Adrenal gland (tissue), 12 donors: ENCODE data around the gene MBIP. TPM values are rescaled to one million over a fixed set of nuclear protein-coding genes. Genes with fewer than 3 reads are reported as not detected.

ENCODE experiments used
- DNase-seq, 7 donors: peaks; one replicate each; pipeline ENCODE4 v3.0.0-alpha.2; 2019 to 2020
- H3K27ac ChIP-seq, 5 donors: fragments of 200-600 bp; sonication (generic) in 4 of 5; 1 replicate in 3 of 5; 2 replicates in 2 of 5; pipeline versions ENCODE4 v1.5.1 to v1.8.0; 2016 to 2020; ENCODE audit warnings: mild to moderate bottlenecking in 1 of 5
- H3K27me3 ChIP-seq: fragments of 200-600 bp; 2 replicates; pipeline ENCODE4 v1.8.0; 2021
- H3K36me3 ChIP-seq, 2 donors: fragments of 200-600 bp; replicated peaks in 1 of 2; 1 replicate in 1 of 2; 2 replicates in 1 of 2; pipeline versions ENCODE4 v1.5.1 to v1.8.0; 2018 to 2022
- H3K4me1 ChIP-seq, 2 donors: fragments of 200-600 bp; replicated peaks in 1 of 2; 1 replicate in 1 of 2; 2 replicates in 1 of 2; pipeline versions ENCODE4 v1.5.1 to v1.8.0; 2018 to 2021
- H3K4me3 ChIP-seq, 4 donors: fragments of 200-600 bp; sonication (generic) in 3 of 4; one replicate each; pipeline ENCODE4 v1.5.1; 2016 to 2018
- H3K9me3 ChIP-seq, 3 donors: fragments of 200-600 bp; sonication (generic) in 1 of 3; replicated peaks in 1 of 3; 1 replicate in 2 of 3; 2 replicates in 1 of 3; pipeline versions ENCODE4 v1.5.1 to v1.8.0; 2016 to 2021
- CTCF ChIP-seq, 6 experiments: fragments of 450-650 bp in 4 of 6; fragments of 200-600 bp in 2 of 6; sonication (generic) in 1 of 6; IDR thresholded peaks; 1 replicate in 5 of 6; 2 replicates in 1 of 6; pipeline versions ENCODE4 v1.5.1 to v1.8.0; 2016 to 2021; ENCODE audit warnings: antibody characterized with exemption in 6 of 6, mild to moderate bottlenecking in 2 of 6, moderate library complexity in 1 of 6
- POLR2A ChIP-seq, 2 donors: fragments of 450-650 bp; IDR thresholded peaks; one replicate each; pipeline ENCODE4 v1.6.1; 2017; ENCODE audit warnings: antibody characterized with exemption in 2 of 2, mild to moderate bottlenecking in 2 of 2, moderate library complexity in 1 of 2
- WGBS, 4 donors: extraction: QIAGEN DNeasy Blood & Tissue Kit in 2 of 4; methylation state at CpG; one replicate each; pipeline versions ENCODE4 v1.1.5 to v1.1.7; 2013 to 2017; 5-methylcytosine and 5-hydroxymethylcytosine counted together
- intact Hi-C, 2 donors: fragments of 100-400 bp; cut with DNase I; formaldehyde crosslinking; loops; one replicate each; pipeline versions ENCODE4 v1.14.1 to v1.15.0; 2022 to 2023
- polyA plus RNA-seq, 3 donors: library from polyadenylated mRNA; stranded (reverse); fragments of 200-250 nt in 2 of 3; fragments of 350-450 nt in 1 of 3; fragmentation: Illumina TruSeq in 1 of 3; extraction: RNeasy Lipid Tissue Mini Kit (QIAGEN cat#74804) in 1 of 3; gene quantifications; one replicate each; pipeline ENCODE4 v1.2.3, GENCODE V29; 2013 to 2014
- total RNA-seq, 9 donors: library from RNA; depleted of rRNA in 4 of 9; stranded (reverse); fragments of >200 nt in 4 of 9; fragments of 120-200 nt in 1 of 9; fragmentation: NEBNext Ultra II Directional in 1 of 9; extraction: Animal tissue kit (Norgen Biotek cat#: 25700) in 1 of 9; gene quantifications; one replicate each; pipeline versions ENCODE4 v1.1.0 to v1.2.4, GENCODE V29; 2013 to 2023
- donor health status: healthy with polysubstance abuse.
- donor health status: Bipolar disorder and iron deficiency.
- donor health status: DM: yes; HTN: yes; CAD: no.
- donor health status: DM: no; HTN: no; CAD: no.
- donor health status: DM: no; HTN: no; CAD: no.
- donor health status: DM: yes; HTN: yes; CAD: no.

Gene MBIP
- total and polyA plus RNA-seq, 12 donors, result 10.5 to 68.3 (median 23.5) TPM

GRCh38 chr14:36284971-36285595, 35.4 kb downstream of the MBIP start:
- no peak overlapping the region for H3K27ac ChIP-seq
- H3K27me3 ChIP-seq, result no peaks in the 10 kb centered on the region
- no peak for DNase-seq
- WGBS, 4 donors, result 77 to 86% (median 83%) methylated on average over 4 of the region's 4 CpGs
- H3K36me3 ChIP-seq, result no peaks in the 10 kb centered on the region
- no peak overlapping the region for H3K4me3 ChIP-seq
- no peaks in the 10 kb centered on the region for H3K9me3 ChIP-seq
- H3K4me1 ChIP-seq, result no peaks in the 10 kb centered on the region
- intact Hi-C loops, result no loop called here
- no peak for TF ChIP-seq CTCF (IDR thresholded peaks at IDR 0.05)
- TF ChIP-seq POLR2A (IDR thresholded peaks at IDR 0.05), result no peak

- 73 to 81% (median 78%) methylated on average over 2 of the region's 2 CpGs for WGBS, 4 donors
- Histone ChIP-seq H3K4me3 (no peak overlapping the region), H3K27me3 (no peaks in the 10 kb centered on the region), H3K36me3 (no peaks in the 10 kb centered on the region), H3K9me3 (no peaks in the 10 kb centered on the region), H3K4me1 (no peaks in the 10 kb centered on the region), H3K27ac (no peak overlapping the region)
- intact Hi-C loops, result no loop called here
- TF ChIP-seq POLR2A (IDR thresholded peaks at IDR 0.05), result no peak
- TF ChIP-seq CTCF (IDR thresholded peaks at IDR 0.05), result no peak
- DNase-seq, result no peak
These were observed 39.1 kb downstream of the MBIP start for GRCh38 chr14:36281309-36281708.

DNA sequence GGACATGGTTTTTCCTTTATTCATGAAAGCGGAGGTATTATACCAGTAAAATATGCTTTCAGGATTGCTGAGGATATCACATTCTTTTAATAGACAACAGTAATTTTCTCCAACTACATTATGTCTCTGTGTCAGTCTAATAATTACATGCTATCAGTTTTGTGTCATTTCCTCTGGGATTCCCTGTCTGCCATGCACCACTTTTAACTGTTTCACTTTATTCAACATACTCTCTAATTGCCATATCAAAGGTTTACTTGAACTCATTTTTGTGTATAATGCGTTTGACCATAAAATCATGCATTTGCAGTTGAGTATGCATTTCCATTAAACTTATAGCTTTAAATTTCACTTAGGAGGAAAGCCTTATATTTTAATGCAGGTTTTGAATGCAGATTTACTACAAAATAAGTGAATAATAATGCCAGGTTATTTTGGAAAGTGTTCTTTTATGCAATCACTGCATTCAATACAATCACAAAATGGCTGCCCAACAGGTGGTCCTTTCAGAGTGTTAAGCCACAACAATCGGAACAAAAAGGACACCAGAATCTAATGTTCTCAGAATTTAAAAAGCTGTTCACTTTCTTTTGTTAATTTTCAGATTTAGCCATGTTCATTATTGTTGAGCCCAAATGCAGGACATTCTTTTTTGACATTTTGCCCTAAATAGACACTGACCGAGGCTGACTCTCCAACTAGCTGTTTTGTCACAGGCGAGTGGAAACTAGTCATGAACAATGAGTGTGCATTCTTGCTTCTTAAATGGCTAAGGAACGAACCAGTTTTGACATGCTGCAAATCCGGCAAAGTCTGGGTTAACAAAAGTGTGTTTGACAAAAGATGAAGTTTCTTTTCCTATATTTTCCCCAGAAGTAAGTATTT, 40.9 kb downstream of the MBIP start:
- DNase-seq, result no peak
- no peaks in the 10 kb centered on the region for H3K9me3 ChIP-seq
- no peaks in the 10 kb centered on the region for H3K36me3 ChIP-seq
- H3K27me3 ChIP-seq, result no peaks in the 10 kb centered on the region
- intact Hi-C loops, result no loop called here
- H3K4me3 ChIP-seq, result no peak overlapping the region
- H3K4me1 ChIP-seq, result no peaks in the 10 kb centered on the region
- TF ChIP-seq POLR2A (IDR thresholded peaks at IDR 0.05) (no peak), CTCF (IDR thresholded peaks at IDR 0.05) (no peak)
- no peak overlapping the region for H3K27ac ChIP-seq
- 70 to 74% (median 72%) methylated on average over 7 of the region's 7 CpGs for WGBS, 4 donors

- Histone ChIP-seq H3K27ac (no peak overlapping the region), H3K9me3 (no peaks in the 10 kb centered on the region), H3K4me1 (no peaks in the 10 kb centered on the region), H3K4me3 (no peak overlapping the region), H3K36me3 (no peaks in the 10 kb centered on the region), H3K27me3 (peaks cover 5% of the 10 kb centered on the region)
- DNase-seq, result no peak
- intact Hi-C loops, result no loop called here
- no peak for TF ChIP-seq CTCF (IDR thresholded peaks at IDR 0.05)
- TF ChIP-seq POLR2A (IDR thresholded peaks at IDR 0.05), result no peak
- WGBS, 4 donors, result 88 to 99% (median 93%) methylated on average over 3 of the region's 3 CpGs
These were observed 44.7 kb downstream of the MBIP start for GRCh38 chr14:36275741-36276140.
